PC-9 (cell line): ENCODE data around the gene ITPR3. TPM values are rescaled to one million over a fixed set of nuclear protein-coding genes. Genes with fewer than 3 reads are reported as not detected.

Experiments
- BruUV-seq: library from RNA; stranded (reverse); fragments of 400-500 nt; replicated peaks from 2 replicates; lab custom pipeline; 2021; lab: Mats Ljungman, UMichigan
- CTCF ChIA-PET: fragments of 300-600 bp; sonication (Branson Sonifier 250); formaldehyde crosslinking; loops from one replicate; lab custom pipeline; 2022; ENCODE audit warnings: antibody characterized with exemption; lab: Charles Lee
- POLR2A ChIA-PET: fragments of 300-600 bp; sonication (Branson Sonifier 250); formaldehyde crosslinking; loops from one replicate; lab custom pipeline; 2022; ENCODE audit warnings: antibody characterized with exemption; ENCODE audit not compliant: unreplicated experiment; lab: Charles Lee
- DNase-seq, 2 experiments: peaks; one replicate each; pipeline versions ENCODE4 v3.0.0 to v3.0.0-alpha.2; 2015 to 2022; ENCODE audit warnings: mixed read lengths in 1 of 2
- H2AFZ ChIP-seq: fragments of 200-600 bp; sonication (generic); 2 replicates; pipeline ENCODE4 v1.8.1; 2017; ENCODE audit warnings: antibody characterized with exemption
- H3F3A ChIP-seq: fragments of 200-600 bp; sonication (generic); 2 replicates; pipeline ENCODE4 v1.8.1; 2017; ENCODE audit warnings: antibody characterized with exemption, mild to moderate bottlenecking, low read depth; ENCODE audit not compliant: insufficient read depth
- H3K27ac ChIP-seq: fragments of 200-600 bp; sonication (generic); 2 replicates; pipeline ENCODE4 v1.6.1; 2016; ENCODE audit warnings: mixed run types
- H3K27me3 ChIP-seq: fragments of 200-600 bp; sonication (generic); 2 replicates; pipeline ENCODE4 v1.6.1; 2016; ENCODE audit warnings: low read depth, mixed run types; ENCODE audit not compliant: insufficient read depth
- H3K36me3 ChIP-seq: fragments of 200-600 bp; sonication (generic); 2 replicates; pipeline ENCODE4 v1.6.1; 2016; ENCODE audit warnings: low read depth, mixed run types
- H3K4me1 ChIP-seq: fragments of 200-600 bp; sonication (generic); replicated peaks from 2 replicates; pipeline ENCODE4 v1.6.1; 2016; ENCODE audit warnings: mixed run types; ENCODE audit not compliant: insufficient read depth
- H3K4me2 ChIP-seq: fragments of 200-600 bp; sonication (generic); 2 replicates; pipeline ENCODE4 v1.6.1; 2017; ENCODE audit warnings: mixed run types
- H3K4me3 ChIP-seq: fragments of 200-600 bp; sonication (generic); 2 replicates; pipeline ENCODE4 v1.6.1; 2016; ENCODE audit warnings: mixed run types
- H3K79me2 ChIP-seq: fragments of 200-600 bp; sonication (generic); 2 replicates; pipeline ENCODE4 v1.6.1; 2017; ENCODE audit warnings: low read depth, mixed run types
- H3K9me2 ChIP-seq: fragments of 200-600 bp; sonication (generic); 2 replicates; pipeline ENCODE4 v1.8.1; 2017; ENCODE audit warnings: mild to moderate bottlenecking; ENCODE audit not compliant: insufficient read depth
- H3K9me3 ChIP-seq: fragments of 200-600 bp; sonication (generic); 2 replicates; pipeline ENCODE4 v1.8.1; 2016; ENCODE audit warnings: low read depth; ENCODE audit not compliant: insufficient read depth
- H4K20me1 ChIP-seq: fragments of 200-600 bp; sonication (generic); 2 replicates; pipeline ENCODE4 v1.8.1; 2017; ENCODE audit not compliant: insufficient read depth
- EZH2 ChIP-seq: fragments of 200-600 bp; sonication (generic); IDR thresholded peaks from 2 replicates; pipeline ENCODE4 v1.8.0; 2017; ENCODE audit warnings: antibody characterized with exemption, low read depth
- intact Hi-C: fragments of 100-400 bp; cut with micrococcal nuclease; formaldehyde crosslinking; loops from one replicate; pipeline ENCODE4 v1.10.0; 2022; ENCODE audit not compliant: unreplicated experiment
- total RNA-seq: library from RNA; stranded (reverse); gene quantifications from 2 replicates; pipeline ENCODE4 v1.2.3, GENCODE V29; 2021
- TF ChIP-seq, protein P1 (sequence below): fragments of 200-600 bp; sonication (generic); conservative IDR thresholded peaks from 2 replicates; pipeline ENCODE4 v1.6.1; 2017; ENCODE audit warnings: mixed run types, antibody characterized with exemption, mild to moderate bottlenecking, moderate library complexity

Gene ITPR3
- total RNA-seq, 1 experiment from 2014 or later, result 86.9 TPM

DNA sequence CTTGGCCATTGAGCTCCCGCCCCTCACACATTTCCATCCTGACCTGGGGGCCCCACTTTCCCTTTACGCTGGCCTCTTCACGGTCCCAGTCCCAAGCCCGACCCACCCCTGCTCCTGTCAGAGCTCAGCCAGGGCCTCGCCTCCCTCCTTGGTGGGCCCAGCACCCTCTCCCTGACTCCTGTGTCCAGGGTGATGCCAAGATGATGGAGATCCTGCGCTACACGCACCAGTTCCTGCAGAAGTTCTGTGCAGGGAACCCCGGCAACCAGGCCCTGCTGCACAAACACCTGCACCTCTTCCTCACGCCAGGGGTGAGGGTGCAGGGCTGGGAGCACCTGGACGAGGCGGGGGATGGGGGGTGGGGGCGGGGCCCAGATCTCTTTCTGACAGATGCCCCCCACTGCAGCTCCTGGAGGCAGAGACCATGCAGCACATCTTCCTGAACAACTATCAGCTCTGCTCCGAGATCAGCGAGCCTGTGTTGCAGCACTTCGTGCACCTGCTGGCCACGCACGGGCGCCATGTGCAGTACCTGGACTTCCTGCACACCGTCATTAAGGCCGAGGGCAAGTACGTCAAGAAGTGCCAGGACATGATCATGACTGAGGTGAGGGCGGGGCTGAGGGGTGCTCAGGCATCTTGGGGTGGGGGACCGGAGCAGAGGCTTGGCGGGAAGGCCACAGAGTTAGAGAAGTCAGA is 57.3 kb downstream of the ITPR3 start:
- H3K27me3 ChIP-seq, result no peaks in the 10 kb centered on the region
- POLR2A ChIA-PET, result no interaction called here
- H3K9me3 ChIP-seq, result no peaks in the 10 kb centered on the region
- intact Hi-C loops, result no loop called here
- no peak for DNase-seq
- TF ChIP-seq, protein P1, sequence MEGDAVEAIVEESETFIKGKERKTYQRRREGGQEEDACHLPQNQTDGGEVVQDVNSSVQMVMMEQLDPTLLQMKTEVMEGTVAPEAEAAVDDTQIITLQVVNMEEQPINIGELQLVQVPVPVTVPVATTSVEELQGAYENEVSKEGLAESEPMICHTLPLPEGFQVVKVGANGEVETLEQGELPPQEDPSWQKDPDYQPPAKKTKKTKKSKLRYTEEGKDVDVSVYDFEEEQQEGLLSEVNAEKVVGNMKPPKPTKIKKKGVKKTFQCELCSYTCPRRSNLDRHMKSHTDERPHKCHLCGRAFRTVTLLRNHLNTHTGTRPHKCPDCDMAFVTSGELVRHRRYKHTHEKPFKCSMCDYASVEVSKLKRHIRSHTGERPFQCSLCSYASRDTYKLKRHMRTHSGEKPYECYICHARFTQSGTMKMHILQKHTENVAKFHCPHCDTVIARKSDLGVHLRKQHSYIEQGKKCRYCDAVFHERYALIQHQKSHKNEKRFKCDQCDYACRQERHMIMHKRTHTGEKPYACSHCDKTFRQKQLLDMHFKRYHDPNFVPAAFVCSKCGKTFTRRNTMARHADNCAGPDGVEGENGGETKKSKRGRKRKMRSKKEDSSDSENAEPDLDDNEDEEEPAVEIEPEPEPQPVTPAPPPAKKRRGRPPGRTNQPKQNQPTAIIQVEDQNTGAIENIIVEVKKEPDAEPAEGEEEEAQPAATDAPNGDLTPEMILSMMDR, result no peak
- no peak for TF ChIP-seq EZH2
- CTCF ChIA-PET, result no interaction called here
- H3K79me2 ChIP-seq, result no peaks in the 10 kb centered on the region
- no peak overlapping the region for H3K27ac ChIP-seq
- H3K36me3 ChIP-seq, result peaks cover 30% of the 10 kb centered on the region
- no peaks in the 10 kb centered on the region for H3K9me2 ChIP-seq
- peaks cover 14% of the 10 kb centered on the region; the same call in 1 of the 2 replicates for H3F3A ChIP-seq
- no peak overlapping the region for H3K4me3 ChIP-seq
- no peaks in the 10 kb centered on the region for H4K20me1 ChIP-seq
- no peak overlapping the region for H3K4me2 ChIP-seq
- no peak overlapping the region for H2AFZ ChIP-seq
- peaks cover 3% of the 10 kb centered on the region for H3K4me1 ChIP-seq
- BruUV-seq, result no TSS peak

DNA sequence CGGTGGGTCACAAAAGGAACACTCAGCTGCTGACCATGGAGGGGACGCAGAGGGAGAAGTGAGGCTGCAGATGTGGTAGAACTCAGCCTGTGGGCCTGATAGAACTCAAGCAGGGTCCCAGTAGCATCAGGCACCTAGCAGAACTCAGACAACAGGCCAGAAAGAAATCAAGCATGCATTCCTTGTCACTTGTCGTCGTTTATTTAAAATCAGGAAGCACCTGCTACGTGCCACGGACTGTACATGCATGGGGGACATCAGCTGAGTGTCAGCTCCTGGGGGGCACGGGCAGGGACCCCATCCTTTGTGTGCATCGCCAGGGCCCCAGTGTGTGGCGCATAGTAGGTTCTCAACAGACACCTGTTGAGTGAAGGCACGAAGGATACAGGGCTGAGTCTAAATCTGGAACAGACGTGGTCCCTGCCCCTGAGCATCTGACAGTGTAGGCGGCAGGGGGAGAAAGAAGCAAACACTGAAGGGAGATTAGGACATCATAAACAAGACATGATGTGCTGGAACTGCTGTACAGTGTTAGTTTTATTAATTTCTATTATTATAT is 57.9 kb downstream of the ITPR3 start:
- no peaks in the 10 kb centered on the region for H4K20me1 ChIP-seq
- POLR2A ChIA-PET, result no interaction called here
- no peak for DNase-seq
- H3K4me3 ChIP-seq, result no peak overlapping the region
- intact Hi-C loops, result no loop called here
- H3K27me3 ChIP-seq, result no peaks in the 10 kb centered on the region
- H3F3A ChIP-seq, result peaks cover 14% of the 10 kb centered on the region; the same call in 1 of the 2 replicates
- H3K9me3 ChIP-seq, result no peaks in the 10 kb centered on the region
- no TSS peak for BruUV-seq
- no peaks in the 10 kb centered on the region for H3K79me2 ChIP-seq
- CTCF ChIA-PET, result no interaction called here
- H2AFZ ChIP-seq, result no peak overlapping the region
- no peaks in the 10 kb centered on the region; the same call in 1 of the 2 replicates for H3K4me1 ChIP-seq
- TF ChIP-seq EZH2, result no peak
- no peak overlapping the region for H3K27ac ChIP-seq
- no peak overlapping the region for H3K4me2 ChIP-seq
- H3K9me2 ChIP-seq, result no peaks in the 10 kb centered on the region
- H3K36me3 ChIP-seq, result peaks cover 25% of the 10 kb centered on the region

DNA sequence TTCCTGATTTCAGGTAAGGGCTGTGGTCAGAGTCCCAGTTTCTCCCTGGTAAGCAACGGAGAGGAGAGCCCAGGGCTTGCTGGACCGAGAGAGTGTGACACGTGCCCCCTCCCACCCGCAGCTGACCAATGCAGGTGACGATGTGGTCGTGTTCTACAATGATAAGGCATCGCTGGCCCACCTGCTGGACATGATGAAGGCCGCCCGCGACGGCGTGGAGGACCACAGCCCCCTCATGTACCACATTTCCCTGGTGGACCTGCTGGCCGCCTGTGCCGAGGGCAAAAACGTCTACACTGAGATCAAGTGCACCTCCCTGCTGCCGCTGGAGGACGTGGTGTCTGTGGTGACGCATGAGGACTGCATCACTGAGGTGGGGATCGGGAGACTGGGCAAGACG is 58.6 kb downstream of the ITPR3 start:
- H3K36me3 ChIP-seq, result peaks cover 21% of the 10 kb centered on the region
- H4K20me1 ChIP-seq, result no peaks in the 10 kb centered on the region
- no peak for DNase-seq
- no peaks in the 10 kb centered on the region; the same call in 1 of the 2 replicates for H3K4me1 ChIP-seq
- H3K9me2 ChIP-seq, result no peaks in the 10 kb centered on the region
- POLR2A ChIA-PET, result no interaction called here
- no peak overlapping the region for H3K4me2 ChIP-seq
- H3K9me3 ChIP-seq, result no peaks in the 10 kb centered on the region
- CTCF ChIA-PET, result no interaction called here
- H3K27ac ChIP-seq, result no peak overlapping the region
- no peaks in the 10 kb centered on the region for H3K79me2 ChIP-seq
- peaks cover 9% of the 10 kb centered on the region; the same call in 1 of the 2 replicates for H3F3A ChIP-seq
- TF ChIP-seq EZH2, result no peak
- TF ChIP-seq, protein P1, result no peak
- H2AFZ ChIP-seq, result no peak overlapping the region
- no TSS peak for BruUV-seq
- no peaks in the 10 kb centered on the region for H3K27me3 ChIP-seq
- H3K4me3 ChIP-seq, result no peak overlapping the region
- intact Hi-C loops, result no loop called here
